Peyer's patch (tissue), 4 donors: Measurements from ENCODE around the gene BTN1A1.

Experiments used
- POLR2A ChIP-seq, 2 donors: fragments of 450-650 bp; IDR thresholded peaks; one replicate each; pipeline ENCODE4 v1.5.1; 2017; ENCODE audit warnings: antibody characterized with exemption in 2 of 2, mild to moderate bottlenecking in 2 of 2, moderate library complexity in 2 of 2
- TF ChIP-seq, protein P1 (sequence below), 6 experiments: fragments of 450-650 bp in 4 of 6; fragments of 200-600 bp in 2 of 6; sonication (generic) in 1 of 6; IDR thresholded peaks; one replicate each; pipeline ENCODE4 v1.5.1; 2017 to 2019; ENCODE audit warnings: antibody characterized with exemption in 6 of 6, mild to moderate bottlenecking in 3 of 6, moderate library complexity in 1 of 6

DNA sequence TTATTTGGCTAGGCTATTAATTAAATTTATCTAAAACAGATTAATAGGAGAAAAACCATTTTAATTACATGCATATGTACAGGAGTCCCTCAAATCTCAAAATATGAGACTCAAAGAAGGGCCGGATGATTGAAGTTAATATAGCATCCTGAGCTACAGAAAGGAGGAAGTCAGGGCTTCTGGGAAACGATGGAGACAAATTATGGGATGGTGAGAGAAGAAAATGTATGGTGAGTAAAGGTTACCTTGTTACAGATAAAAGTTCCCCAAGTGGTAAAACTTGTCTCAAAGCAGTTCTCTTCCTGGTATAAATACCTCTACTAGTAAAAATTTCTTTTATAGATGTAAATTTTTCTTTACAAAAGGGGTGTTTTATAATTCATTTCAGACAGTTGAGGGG is 15.9 kb upstream of the BTN1A1 start:
- TF ChIP-seq, protein P1, sequence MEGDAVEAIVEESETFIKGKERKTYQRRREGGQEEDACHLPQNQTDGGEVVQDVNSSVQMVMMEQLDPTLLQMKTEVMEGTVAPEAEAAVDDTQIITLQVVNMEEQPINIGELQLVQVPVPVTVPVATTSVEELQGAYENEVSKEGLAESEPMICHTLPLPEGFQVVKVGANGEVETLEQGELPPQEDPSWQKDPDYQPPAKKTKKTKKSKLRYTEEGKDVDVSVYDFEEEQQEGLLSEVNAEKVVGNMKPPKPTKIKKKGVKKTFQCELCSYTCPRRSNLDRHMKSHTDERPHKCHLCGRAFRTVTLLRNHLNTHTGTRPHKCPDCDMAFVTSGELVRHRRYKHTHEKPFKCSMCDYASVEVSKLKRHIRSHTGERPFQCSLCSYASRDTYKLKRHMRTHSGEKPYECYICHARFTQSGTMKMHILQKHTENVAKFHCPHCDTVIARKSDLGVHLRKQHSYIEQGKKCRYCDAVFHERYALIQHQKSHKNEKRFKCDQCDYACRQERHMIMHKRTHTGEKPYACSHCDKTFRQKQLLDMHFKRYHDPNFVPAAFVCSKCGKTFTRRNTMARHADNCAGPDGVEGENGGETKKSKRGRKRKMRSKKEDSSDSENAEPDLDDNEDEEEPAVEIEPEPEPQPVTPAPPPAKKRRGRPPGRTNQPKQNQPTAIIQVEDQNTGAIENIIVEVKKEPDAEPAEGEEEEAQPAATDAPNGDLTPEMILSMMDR (IDR thresholded peaks at IDR 0.05): no peak
- TF ChIP-seq POLR2A (IDR thresholded peaks at IDR 0.05): no peak
